Measurements from ENCODE around the gene DNAJC13.

DNA sequence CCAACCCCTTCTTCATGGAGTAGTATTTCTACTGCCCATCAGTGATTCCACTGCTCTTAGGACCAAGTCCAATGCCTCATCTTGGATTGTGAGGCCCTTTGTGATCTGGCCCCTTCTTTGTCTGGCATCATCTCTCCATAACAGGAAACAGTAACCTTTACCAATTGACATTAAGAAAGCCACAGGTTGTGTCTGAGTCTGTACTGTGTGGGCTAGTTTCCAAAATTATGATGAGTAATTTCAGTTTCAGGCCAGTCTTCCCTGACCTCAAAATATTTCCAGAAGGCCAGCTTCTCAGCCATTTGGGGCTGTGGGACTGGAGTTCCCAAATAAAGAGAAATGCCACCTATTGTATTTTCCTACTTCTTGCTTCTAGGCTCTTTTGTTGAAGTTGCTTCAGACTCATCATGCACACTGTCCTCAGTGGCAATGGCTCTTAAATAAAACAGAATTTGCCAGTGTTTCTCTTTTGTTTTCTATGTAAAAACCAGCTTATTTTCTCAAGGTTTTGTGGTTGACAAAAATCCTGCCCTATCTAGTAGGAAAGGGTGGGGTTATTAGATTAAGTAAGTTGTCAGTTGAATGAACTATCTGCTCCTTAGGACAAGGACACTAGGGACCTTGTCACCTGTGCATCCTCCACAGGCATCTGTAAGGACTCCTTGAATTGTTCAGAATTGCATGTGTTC lies 132.7 kb downstream of the DNAJC13 start:
- TF ChIP-seq POLR2A (IDR thresholded peaks at IDR 0.05) (no peak), POLR2AphosphoS5 (IDR thresholded peaks at IDR 0.05) (no peak)
- TF ChIP-seq, protein P1, sequence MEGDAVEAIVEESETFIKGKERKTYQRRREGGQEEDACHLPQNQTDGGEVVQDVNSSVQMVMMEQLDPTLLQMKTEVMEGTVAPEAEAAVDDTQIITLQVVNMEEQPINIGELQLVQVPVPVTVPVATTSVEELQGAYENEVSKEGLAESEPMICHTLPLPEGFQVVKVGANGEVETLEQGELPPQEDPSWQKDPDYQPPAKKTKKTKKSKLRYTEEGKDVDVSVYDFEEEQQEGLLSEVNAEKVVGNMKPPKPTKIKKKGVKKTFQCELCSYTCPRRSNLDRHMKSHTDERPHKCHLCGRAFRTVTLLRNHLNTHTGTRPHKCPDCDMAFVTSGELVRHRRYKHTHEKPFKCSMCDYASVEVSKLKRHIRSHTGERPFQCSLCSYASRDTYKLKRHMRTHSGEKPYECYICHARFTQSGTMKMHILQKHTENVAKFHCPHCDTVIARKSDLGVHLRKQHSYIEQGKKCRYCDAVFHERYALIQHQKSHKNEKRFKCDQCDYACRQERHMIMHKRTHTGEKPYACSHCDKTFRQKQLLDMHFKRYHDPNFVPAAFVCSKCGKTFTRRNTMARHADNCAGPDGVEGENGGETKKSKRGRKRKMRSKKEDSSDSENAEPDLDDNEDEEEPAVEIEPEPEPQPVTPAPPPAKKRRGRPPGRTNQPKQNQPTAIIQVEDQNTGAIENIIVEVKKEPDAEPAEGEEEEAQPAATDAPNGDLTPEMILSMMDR (IDR thresholded peaks at IDR 0.05), result no peak
